GM23338 (cell line): ENCODE data around the gene WNK2. TPM values are rescaled to one million over a fixed set of nuclear protein-coding genes. Genes with fewer than 3 reads are reported as not detected.

ENCODE experiments used
- ATAC-seq: fragments of 200-7000 bp; cut with Tn5 transposase; 3 replicates; pipeline ENCODE4 v1.9.1; 2020
- DNase-seq: peaks from one replicate; pipeline ENCODE4 v3.0.0-alpha.2; 2015; ENCODE audit warnings: low spot score
- H2AFZ ChIP-seq: fragments of 200-600 bp; sonication (generic); 2 replicates; pipeline ENCODE4 v1.8.0; 2016; ENCODE audit warnings: antibody characterized with exemption, mild to moderate bottlenecking, moderate library complexity
- H3F3A ChIP-seq: fragments of 200-600 bp; sonication (generic); replicated peaks from 2 replicates; pipeline ENCODE4 v1.8.0; 2017; ENCODE audit warnings: antibody characterized with exemption, mixed run types, low read depth
- H3K27ac ChIP-seq: fragments of 200-600 bp; sonication (generic); 2 replicates; pipeline ENCODE4 v1.6.1; 2016; ENCODE audit warnings: low read depth
- H3K27me3 ChIP-seq: fragments of 200-600 bp; sonication (generic); 2 replicates; pipeline ENCODE4 v1.8.0; 2016; ENCODE audit warnings: mild to moderate bottlenecking, mixed run types, moderate library complexity; ENCODE audit not compliant: insufficient read depth
- H3K36me3 ChIP-seq: fragments of 200-600 bp; sonication (generic); 2 replicates; pipeline ENCODE4 v1.8.0; 2016; ENCODE audit warnings: mild to moderate bottlenecking; ENCODE audit not compliant: insufficient read depth
- H3K4me1 ChIP-seq: fragments of 200-600 bp; sonication (generic); 2 replicates; pipeline ENCODE4 v1.8.0; 2016; ENCODE audit warnings: mild to moderate bottlenecking, moderate library complexity; ENCODE audit not compliant: insufficient read depth
- H3K4me2 ChIP-seq: fragments of 200-600 bp; sonication (generic); 2 replicates; pipeline ENCODE4 v1.7.1; 2017; ENCODE audit warnings: mixed run types
- H3K4me3 ChIP-seq: fragments of 200-600 bp; sonication (generic); 2 replicates; pipeline ENCODE4 v1.6.1; 2016; ENCODE audit warnings: mixed run types
- H3K79me2 ChIP-seq: fragments of 200-600 bp; sonication (generic); replicated peaks from 2 replicates; pipeline ENCODE4 v1.8.0; 2017; ENCODE audit warnings: mild to moderate bottlenecking; ENCODE audit not compliant: insufficient read depth
- H3K9me2 ChIP-seq: fragments of 200-600 bp; sonication (generic); 2 replicates; pipeline ENCODE4 v1.8.0; 2017; ENCODE audit not compliant: insufficient read depth
- H4K20me1 ChIP-seq: fragments of 200-600 bp; sonication (generic); replicated peaks from 2 replicates; pipeline ENCODE4 v1.8.0; 2017; ENCODE audit warnings: mild to moderate bottlenecking; ENCODE audit not compliant: insufficient read depth
- H3K27ac Mint-ChIP-seq: 2 replicates; pipeline ENCODE4 v1.8.0; 2020; ENCODE audit warnings: inconsistent platforms, mild to moderate bottlenecking, moderate library complexity, mixed read lengths
- H3K27me3 Mint-ChIP-seq: 3 replicates; pipeline ENCODE4 v1.8.0; 2022; ENCODE audit warnings: low read depth, mild to moderate bottlenecking, moderate library complexity, mixed read lengths, inconsistent platforms; ENCODE audit not compliant: insufficient read depth, poor library complexity
- H3K36me3 Mint-ChIP-seq: 3 replicates; pipeline ENCODE4 v1.8.0; 2021; ENCODE audit warnings: low read depth, mild to moderate bottlenecking, inconsistent platforms, moderate library complexity, mixed read lengths
- H3K4me1 Mint-ChIP-seq: 3 replicates; pipeline ENCODE4 v1.8.0; 2020; ENCODE audit warnings: mild to moderate bottlenecking, inconsistent platforms, mixed read lengths
- H3K4me3 Mint-ChIP-seq: 3 replicates; pipeline ENCODE4 v1.8.0; 2021; ENCODE audit warnings: moderate library complexity, mild to moderate bottlenecking, inconsistent platforms, mixed read lengths
- H3K9me3 Mint-ChIP-seq: 3 replicates; pipeline ENCODE4 v1.8.0; 2020; ENCODE audit warnings: moderate library complexity, mild to moderate bottlenecking, inconsistent platforms, mixed read lengths
- EZH2 ChIP-seq: fragments of 200-600 bp; sonication (generic); IDR thresholded peaks from one replicate; pipeline ENCODE4 v1.8.0; 2017; ENCODE audit warnings: antibody characterized with exemption, mild to moderate bottlenecking, low read depth; ENCODE audit not compliant: unreplicated experiment
- EZH2phosphoT487 ChIP-seq: fragments of 200-600 bp; sonication (generic); IDR thresholded peaks from one replicate; pipeline ENCODE4 v1.8.1; 2018; ENCODE audit warnings: antibody characterized with exemption; ENCODE audit not compliant: unreplicated experiment
- POLR2AphosphoS5 ChIP-seq: IDR thresholded peaks from 2 replicates; pipeline ENCODE4 v1.6.1; 2016; ENCODE audit warnings: antibody characterized with exemption, low read depth
- ZNF331 ChIP-seq: fragments of 250-450 bp; sonication (Bioruptor Pico); IDR thresholded peaks from 2 replicates; pipeline ENCODE4 v1.5.0; 2020; ENCODE audit warnings: low read depth, mild to moderate bottlenecking, moderate library complexity
- polyA plus RNA-seq: library from polyadenylated mRNA; unstranded; fragments of >200 nt; fragmentation: Nextera tagmentation; extraction: Ambion mirVana; gene quantifications from 2 replicates; pipeline ENCODE4 v1.2.1, GENCODE V29; 2016
- total RNA-seq: library from RNA; depleted of rRNA; stranded (reverse); fragments of >200 nt; shearing (Covaris generic); gene quantifications from 2 replicates; pipeline ENCODE4 v1.2.3, GENCODE V29; 2014
- TF ChIP-seq, protein P1 (sequence below): IDR thresholded peaks from one replicate; pipeline ENCODE4 v1.6.1; 2018; ENCODE audit warnings: antibody characterized with exemption; ENCODE audit not compliant: unreplicated experiment
- TF ChIP-seq, protein P2 (sequence below): fragments of 250-450 bp; sonication (Bioruptor Pico); IDR thresholded peaks from 2 replicates; pipeline ENCODE4 v1.5.0; 2020; ENCODE audit warnings: mild to moderate bottlenecking, moderate library complexity
- TF ChIP-seq, protein P3 (sequence below): IDR thresholded peaks from 2 replicates; pipeline ENCODE4 v1.6.1; 2016; ENCODE audit warnings: antibody characterized with exemption

The WNK2 gene
- total and polyA plus RNA-seq, 2 experiments from 2014 or later: 56.4 to 102 TPM

DNA sequence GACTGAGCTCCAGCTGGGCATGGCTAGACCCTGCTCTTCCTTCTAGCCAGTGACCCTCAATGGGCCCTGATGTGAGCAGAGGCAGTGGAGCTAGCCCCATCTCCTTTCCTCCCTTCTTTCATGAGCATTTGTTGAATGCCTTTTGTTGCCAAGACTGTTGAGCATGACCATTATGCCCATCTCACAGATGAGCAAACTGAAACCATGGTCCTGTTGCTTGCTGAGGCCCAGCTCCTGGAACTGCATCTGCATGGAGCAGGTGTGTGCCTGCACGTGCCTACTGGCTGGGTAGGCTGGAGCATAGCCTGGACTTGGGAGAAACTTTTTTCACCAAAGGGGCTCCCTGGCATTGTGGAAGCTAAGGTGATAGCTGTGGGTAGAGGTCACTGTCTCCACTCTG, 3.0 kb upstream of the WNK2 start:
- Histone ChIP-seq H3K36me3 (no peaks in the 10 kb centered on the region), H2AFZ (no peak overlapping the region), H3K9me2 (no peaks in the 10 kb centered on the region), H3K4me1 (peaks cover 6% of the 10 kb centered on the region; the same call in 1 of the 2 replicates), H3K79me2 (peaks cover 7% of the 10 kb centered on the region; the same call in 1 of the 2 replicates), H3K27me3 (peaks cover 29% of the 10 kb centered on the region), H3F3A (no peaks in the 10 kb centered on the region), H3K4me2 (no peak overlapping the region), H4K20me1 (peaks cover 5% of the 10 kb centered on the region; the same call in 1 of the 2 replicates), H3K4me3 (no peak overlapping the region), H3K27ac (no peak overlapping the region)
- no peak overlapping the region for H3K4me3 Mint-ChIP-seq
- DNase-seq (no peak), ATAC-seq (no peak)
- peaks cover 23% of the 10 kb centered on the region for H3K27me3 Mint-ChIP-seq
- no peak overlapping the region for H3K27ac Mint-ChIP-seq
- H3K9me3 Mint-ChIP-seq: no peaks in the 10 kb centered on the region; the same call in 2 of the 3 replicates
- TF ChIP-seq EZH2phosphoT487 (no peak), EZH2 (no peak), POLR2AphosphoS5 (no peak), ZNF331 (CRISPR knock-in tag) (no peak)
- TF ChIP-seq, protein P1, sequence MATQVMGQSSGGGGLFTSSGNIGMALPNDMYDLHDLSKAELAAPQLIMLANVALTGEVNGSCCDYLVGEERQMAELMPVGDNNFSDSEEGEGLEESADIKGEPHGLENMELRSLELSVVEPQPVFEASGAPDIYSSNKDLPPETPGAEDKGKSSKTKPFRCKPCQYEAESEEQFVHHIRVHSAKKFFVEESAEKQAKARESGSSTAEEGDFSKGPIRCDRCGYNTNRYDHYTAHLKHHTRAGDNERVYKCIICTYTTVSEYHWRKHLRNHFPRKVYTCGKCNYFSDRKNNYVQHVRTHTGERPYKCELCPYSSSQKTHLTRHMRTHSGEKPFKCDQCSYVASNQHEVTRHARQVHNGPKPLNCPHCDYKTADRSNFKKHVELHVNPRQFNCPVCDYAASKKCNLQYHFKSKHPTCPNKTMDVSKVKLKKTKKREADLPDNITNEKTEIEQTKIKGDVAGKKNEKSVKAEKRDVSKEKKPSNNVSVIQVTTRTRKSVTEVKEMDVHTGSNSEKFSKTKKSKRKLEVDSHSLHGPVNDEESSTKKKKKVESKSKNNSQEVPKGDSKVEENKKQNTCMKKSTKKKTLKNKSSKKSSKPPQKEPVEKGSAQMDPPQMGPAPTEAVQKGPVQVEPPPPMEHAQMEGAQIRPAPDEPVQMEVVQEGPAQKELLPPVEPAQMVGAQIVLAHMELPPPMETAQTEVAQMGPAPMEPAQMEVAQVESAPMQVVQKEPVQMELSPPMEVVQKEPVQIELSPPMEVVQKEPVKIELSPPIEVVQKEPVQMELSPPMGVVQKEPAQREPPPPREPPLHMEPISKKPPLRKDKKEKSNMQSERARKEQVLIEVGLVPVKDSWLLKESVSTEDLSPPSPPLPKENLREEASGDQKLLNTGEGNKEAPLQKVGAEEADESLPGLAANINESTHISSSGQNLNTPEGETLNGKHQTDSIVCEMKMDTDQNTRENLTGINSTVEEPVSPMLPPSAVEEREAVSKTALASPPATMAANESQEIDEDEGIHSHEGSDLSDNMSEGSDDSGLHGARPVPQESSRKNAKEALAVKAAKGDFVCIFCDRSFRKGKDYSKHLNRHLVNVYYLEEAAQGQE: no peak
- TF ChIP-seq, protein P2, sequence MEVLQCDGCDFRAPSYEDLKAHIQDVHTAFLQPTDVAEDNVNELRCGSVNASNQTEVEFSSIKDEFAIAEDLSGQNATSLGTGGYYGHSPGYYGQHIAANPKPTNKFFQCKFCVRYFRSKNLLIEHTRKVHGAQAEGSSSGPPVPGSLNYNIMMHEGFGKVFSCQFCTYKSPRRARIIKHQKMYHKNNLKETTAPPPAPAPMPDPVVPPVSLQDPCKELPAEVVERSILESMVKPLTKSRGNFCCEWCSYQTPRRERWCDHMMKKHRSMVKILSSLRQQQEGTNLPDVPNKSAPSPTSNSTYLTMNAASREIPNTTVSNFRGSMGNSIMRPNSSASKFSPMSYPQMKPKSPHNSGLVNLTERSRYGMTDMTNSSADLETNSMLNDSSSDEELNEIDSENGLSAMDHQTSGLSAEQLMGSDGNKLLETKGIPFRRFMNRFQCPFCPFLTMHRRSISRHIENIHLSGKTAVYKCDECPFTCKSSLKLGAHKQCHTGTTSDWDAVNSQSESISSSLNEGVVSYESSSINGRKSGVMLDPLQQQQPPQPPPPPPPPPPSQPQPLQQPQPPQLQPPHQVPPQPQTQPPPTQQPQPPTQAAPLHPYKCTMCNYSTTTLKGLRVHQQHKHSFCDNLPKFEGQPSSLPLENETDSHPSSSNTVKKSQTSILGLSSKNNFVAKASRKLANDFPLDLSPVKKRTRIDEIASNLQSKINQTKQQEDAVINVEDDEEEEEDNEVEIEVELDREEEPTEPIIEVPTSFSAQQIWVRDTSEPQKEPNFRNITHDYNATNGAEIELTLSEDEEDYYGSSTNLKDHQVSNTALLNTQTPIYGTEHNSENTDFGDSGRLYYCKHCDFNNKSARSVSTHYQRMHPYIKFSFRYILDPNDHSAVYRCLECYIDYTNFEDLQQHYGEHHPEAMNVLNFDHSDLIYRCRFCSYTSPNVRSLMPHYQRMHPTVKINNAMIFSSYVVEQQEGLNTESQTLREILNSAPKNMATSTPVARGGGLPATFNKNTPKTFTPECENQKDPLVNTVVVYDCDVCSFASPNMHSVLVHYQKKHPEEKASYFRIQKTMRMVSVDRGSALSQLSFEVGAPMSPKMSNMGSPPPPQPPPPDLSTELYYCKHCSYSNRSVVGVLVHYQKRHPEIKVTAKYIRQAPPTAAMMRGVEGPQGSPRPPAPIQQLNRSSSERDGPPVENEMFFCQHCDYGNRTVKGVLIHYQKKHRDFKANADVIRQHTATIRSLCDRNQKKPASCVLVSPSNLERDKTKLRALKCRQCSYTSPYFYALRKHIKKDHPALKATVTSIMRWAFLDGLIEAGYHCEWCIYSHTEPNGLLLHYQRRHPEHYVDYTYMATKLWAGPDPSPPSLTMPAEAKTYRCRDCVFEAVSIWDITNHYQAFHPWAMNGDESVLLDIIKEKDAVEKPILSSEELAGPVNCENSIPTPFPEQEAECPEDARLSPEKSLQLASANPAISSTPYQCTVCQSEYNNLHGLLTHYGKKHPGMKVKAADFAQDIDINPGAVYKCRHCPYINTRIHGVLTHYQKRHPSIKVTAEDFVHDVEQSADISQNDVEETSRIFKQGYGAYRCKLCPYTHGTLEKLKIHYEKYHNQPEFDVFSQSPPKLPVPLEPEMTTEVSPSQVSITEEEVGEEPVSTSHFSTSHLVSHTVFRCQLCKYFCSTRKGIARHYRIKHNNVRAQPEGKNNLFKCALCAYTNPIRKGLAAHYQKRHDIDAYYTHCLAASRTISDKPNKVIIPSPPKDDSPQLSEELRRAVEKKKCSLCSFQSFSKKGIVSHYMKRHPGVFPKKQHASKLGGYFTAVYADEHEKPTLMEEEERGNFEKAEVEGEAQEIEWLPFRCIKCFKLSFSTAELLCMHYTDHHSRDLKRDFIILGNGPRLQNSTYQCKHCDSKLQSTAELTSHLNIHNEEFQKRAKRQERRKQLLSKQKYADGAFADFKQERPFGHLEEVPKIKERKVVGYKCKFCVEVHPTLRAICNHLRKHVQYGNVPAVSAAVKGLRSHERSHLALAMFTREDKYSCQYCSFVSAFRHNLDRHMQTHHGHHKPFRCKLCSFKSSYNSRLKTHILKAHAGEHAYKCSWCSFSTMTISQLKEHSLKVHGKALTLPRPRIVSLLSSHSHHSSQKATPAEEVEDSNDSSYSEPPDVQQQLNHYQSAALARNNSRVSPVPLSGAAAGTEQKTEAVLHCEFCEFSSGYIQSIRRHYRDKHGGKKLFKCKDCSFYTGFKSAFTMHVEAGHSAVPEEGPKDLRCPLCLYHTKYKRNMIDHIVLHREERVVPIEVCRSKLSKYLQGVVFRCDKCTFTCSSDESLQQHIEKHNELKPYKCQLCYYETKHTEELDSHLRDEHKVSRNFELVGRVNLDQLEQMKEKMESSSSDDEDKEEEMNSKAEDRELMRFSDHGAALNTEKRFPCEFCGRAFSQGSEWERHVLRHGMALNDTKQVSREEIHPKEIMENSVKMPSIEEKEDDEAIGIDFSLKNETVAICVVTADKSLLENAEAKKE (CRISPR knock-in tag): no peak
- TF ChIP-seq, protein P3, sequence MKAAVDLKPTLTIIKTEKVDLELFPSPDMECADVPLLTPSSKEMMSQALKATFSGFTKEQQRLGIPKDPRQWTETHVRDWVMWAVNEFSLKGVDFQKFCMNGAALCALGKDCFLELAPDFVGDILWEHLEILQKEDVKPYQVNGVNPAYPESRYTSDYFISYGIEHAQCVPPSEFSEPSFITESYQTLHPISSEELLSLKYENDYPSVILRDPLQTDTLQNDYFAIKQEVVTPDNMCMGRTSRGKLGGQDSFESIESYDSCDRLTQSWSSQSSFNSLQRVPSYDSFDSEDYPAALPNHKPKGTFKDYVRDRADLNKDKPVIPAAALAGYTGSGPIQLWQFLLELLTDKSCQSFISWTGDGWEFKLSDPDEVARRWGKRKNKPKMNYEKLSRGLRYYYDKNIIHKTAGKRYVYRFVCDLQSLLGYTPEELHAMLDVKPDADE: no peak
- no peaks in the 10 kb centered on the region; the same call in 2 of the 3 replicates for H3K36me3 Mint-ChIP-seq
- H3K4me1 Mint-ChIP-seq: peaks cover 5% of the 10 kb centered on the region
